ENCODE measurements around the gene RGS1.

- TF ChIP-seq POLR2AphosphoS5 (IDR thresholded peaks at IDR 0.05; ENCODE audit: low read depth, low read length), result no peak
- TF ChIP-seq CTCF (IDR thresholded peaks at IDR 0.05; ENCODE audit: control extremely low read depth in 1 of 3, insufficient read depth in 1 of 3, low read depth in 1 of 3, low read length in 3 of 3), result no peak
- TF ChIP-seq FOSL1 (IDR thresholded peaks at IDR 0.05; ENCODE audit: insufficient read depth, low read depth, low read length), result no peak
- TF ChIP-seq EZH2 (IDR thresholded peaks at IDR 0.05; ENCODE audit: low read depth, low read length, severe bottlenecking), result no peak
- TF ChIP-seq E2F6 (IDR thresholded peaks at IDR 0.05), result no peak
- no peak for TF ChIP-seq KDM1A (IDR thresholded peaks at IDR 0.05; ENCODE audit: borderline replicate concordance, low read length)
- TF ChIP-seq TAF1 (IDR thresholded peaks at IDR 0.05; ENCODE audit: low read depth, low read length), result no peak
- TF ChIP-seq KDM4A (IDR thresholded peaks at IDR 0.05; ENCODE audit: low read depth, low read length, severe bottlenecking), result no peak
- TF ChIP-seq ZNF274 (IDR thresholded peaks at IDR 0.05; ENCODE audit: borderline replicate concordance, extremely low read depth, low read length), result no peak
- no peak for TF ChIP-seq POU5F1 (IDR thresholded peaks at IDR 0.05; ENCODE audit: low read depth, low read length)
Observed at GRCh38 chr1:192527111-192527795, 48.3 kb upstream of the RGS1 start.
